DMS53 treated with DMSO at 0.1 percent for 48 hours (cell line): ENCODE measurements around the gene UMPS.

Experiments
- DNase-seq: peaks from one replicate; lab custom pipeline; 2025; ENCODE audit not compliant: unreplicated experiment; lab: John Stamatoyannopoulos, UW

UMPS gene

DNA sequence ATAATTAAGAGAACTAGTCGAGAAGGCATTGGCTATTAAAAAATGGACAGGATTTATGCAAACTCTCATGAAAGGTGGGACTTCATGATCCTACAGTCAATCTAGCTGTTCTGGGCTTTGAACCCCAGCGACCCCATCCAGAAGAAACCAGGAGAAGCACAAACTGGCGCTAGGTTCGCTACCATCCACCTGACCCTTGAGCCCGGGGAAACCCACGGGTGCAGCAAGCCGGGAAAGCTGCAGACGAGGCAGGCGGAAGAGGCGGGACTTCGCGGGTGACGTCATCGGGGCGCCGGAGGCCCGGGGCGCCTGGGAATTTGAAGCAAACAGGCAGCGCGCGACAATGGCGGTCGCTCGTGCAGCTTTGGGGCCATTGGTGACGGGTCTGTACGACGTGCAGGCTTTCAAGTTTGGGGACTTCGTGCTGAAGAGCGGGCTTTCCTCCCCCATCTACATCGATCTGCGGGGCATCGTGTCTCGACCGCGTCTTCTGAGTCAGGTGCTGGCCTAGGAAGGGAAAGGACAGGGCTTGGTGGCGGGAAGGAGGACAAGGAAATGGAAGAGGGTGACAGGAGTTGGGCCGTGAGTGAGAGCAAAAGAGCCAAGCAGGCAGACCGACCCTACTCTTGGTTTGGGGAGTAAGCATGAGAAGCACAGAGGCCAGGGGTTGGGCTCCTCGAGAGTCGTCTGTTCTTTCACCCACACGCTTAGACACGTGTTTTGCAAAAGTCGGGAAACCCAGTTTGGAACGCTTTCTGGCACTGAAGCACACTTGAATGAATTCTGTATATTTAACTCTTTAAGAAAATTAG lies at the start of gene UMPS:
UMPS (plus strand) TSS at position 324 of the 812 bp plus-strand sequence; CDS start at position 344, 20 bp downstream.
- DNase-seq = peak; percentile 58

- DNase-seq = no peak
Measured at GRCh38 chr3:124680521-124680920, 49.7 kb upstream of the UMPS start.

- no peak for DNase-seq
Measured at GRCh38 chr3:124682263-124682662, 48.0 kb upstream of the UMPS start.

- no peak for DNase-seq
Measured at GRCh38 chr3:124684459-124684858, 45.8 kb upstream of the UMPS start.

DNA sequence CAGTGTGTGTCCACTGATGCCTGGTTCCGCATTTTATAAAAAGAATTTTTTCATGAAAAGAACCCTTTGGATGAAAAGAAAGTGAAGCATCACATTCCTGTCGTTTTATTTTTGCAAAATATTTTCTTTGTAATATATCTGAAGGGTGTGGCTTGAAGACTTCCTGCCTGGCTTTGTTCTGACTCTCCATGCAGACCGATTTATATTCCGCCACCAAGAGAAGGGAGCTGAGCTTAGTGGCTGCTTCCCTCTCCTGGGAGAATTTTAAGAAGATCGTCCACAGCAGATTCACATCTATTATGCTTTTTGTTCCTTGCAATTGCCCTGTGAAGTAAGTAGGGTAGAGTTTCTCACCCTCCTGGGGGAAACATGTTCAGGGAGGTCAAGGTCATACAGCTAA lies 45.2 kb upstream of the UMPS start:
- no peak for DNase-seq

DNA sequence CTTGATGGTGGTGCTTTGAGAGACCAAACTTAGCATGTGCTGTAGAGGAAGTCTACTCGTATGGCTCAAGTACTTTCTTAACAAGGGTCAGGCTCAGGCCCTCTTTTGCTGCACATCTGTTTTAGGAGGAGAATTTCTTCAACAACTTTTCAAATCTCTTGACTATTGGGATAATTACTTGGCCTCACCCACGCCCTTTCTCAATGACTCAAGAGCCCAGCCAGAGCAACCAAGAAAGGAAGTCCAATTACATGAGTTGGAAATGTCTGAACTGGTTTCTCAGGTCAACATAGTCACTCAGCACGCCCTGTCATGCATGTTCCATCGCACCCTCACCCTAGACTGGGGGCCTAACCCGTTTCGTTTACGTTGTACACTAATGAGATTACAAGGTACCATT lies 44.8 kb upstream of the UMPS start:
- no peak for DNase-seq

DNA sequence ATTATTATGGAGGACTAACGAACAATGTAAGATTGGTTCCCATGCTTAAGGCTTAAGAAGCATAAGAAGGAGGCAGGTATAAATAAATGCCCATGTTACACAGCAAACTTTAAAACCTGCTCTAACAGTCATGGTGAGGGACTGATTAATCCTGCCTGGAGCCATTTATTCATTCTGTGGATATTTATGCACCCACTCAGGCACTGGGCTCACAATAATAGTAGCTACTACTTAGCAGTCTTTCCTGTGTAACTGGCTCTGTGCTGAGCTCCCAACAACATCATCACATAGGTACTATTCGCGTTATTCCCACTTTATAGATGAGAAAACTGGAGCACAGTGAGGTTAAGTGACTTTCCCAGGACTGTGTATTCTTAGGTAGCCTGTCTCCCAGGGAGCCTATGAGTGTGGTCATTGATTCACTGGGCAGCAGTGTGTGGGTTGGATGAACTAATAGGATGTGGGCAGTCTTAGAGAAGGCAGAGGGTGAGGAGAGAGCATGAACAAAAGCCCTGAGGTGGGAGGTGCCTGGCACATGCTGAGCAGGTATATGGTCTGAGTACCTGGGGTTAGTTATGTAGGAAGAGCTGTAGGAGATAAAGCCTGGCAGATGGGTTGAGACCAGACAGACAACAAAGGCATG lies 44.1 kb upstream of the UMPS start:
- no peak for DNase-seq

GRCh38 chr3:124688581-124689454 lies 41.4 kb upstream of the UMPS start:
- DNase-seq = peak; percentile 62

- no peak for DNase-seq
Measured at GRCh38 chr3:124691599-124691998, 38.7 kb upstream of the UMPS start.

GRCh38 chr3:124694486-124694885 lies 35.8 kb upstream of the UMPS start:
- no peak for DNase-seq

GRCh38 chr3:124695369-124695768 lies 34.9 kb upstream of the UMPS start:
- DNase-seq = no peak

- DNase-seq = no peak
Measured at GRCh38 chr3:124696006-124696405, 34.2 kb upstream of the UMPS start.

DNA sequence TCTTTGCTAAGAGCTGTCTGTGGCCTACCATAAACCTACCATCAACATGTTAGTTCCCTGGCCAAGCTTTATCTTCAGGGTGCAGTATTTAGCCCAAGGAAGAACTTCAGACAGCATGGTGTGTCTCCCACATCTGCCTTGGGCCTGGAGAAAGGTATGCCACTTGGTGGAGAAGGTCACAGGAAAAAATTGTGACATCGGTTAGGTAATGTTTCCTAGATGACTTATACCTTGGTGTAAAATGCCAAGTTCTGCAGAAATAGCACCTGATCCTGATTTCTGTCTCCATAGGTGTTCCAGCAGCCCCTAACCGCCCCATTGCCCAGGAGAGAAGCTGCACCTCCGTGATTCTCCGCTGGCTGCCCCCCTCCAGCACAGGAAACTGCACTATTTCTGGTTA lies 33.0 kb upstream of the UMPS start:
- no peak for DNase-seq

- DNase-seq = no peak
Measured at GRCh38 chr3:124698030-124698770, 32.1 kb upstream of the UMPS start.

DNA sequence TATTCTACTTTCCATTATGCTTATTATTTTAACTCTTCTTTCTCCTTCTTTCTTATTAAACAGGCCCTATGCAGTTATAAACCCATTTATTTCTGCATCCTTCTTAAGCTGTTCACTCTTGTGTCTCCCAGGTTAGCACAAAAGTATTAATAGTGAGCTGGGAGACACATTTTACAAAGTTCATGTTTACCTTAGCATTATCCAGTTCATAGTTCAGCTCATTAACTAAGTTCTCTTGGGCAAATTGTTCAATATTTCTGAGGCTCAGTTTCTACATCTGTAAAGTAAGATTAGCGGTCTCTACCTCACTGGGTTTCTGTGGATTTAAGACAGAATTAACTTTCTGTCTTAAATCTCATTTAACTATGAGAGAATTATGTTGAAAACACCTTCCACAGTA lies 31.2 kb upstream of the UMPS start:
- DNase-seq = no peak

- DNase-seq = no peak
Measured at GRCh38 chr3:124699686-124700396, 30.4 kb upstream of the UMPS start.

DNA sequence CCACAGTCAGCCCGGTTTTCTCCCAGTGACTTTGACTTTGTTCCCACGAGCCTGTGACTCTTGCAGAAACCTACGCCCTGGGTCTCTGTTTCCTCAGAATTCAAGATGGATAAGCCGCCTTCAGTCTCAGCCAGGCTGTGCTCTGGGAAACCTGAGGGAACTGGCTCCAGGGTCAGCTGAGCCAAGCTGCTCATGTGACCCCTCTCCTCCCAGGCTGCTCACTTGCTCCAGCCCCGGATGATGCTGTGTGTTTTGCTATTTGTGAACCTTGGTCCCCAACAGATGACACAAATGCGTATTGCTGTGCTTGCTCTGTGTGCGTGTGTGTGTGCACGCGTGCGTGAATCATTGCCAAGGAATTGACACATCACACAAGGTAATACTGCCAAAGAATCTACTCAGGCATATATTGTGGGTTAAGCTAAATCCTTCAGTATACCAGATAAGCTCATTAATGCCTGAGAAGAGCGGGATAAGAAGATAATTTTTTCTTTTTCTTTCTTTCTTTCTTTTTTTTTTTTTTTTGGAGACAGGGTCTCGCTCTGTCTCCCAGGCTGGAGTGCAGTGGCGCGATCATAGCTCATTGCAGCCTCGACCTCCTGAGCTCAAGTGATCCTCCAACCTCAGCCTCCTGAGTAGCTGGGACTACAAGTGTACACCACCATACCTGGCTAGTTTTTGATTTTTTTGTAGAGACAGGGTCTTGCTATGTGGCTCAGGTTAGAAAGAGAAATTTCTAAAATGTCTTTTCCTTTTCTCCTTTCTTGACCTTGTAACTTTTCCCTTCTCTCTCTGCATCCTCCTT lies 29.2 kb upstream of the UMPS start:
- DNase-seq = no peak

DNA sequence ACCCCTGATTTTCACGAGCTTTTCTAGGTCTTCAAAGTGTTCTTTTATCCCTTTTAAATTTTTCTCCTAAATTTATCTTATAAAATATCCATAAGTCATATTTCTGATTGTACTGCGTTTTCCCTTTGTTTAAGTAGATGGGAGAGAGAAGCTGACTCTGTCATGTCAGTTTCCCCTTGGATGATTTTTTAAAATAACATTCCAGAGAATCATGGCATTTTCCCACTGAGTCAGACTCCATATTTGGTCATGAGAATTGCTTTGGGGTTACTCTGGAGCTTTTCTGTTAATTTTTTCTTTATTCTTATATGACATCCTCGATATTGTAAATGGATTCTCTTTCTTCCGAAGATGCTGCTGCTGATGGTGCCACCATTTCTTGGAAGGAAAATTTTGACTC lies 28.6 kb upstream of the UMPS start:
- no peak for DNase-seq

- DNase-seq = no peak
Measured at GRCh38 chr3:124702950-124703349, 27.3 kb upstream of the UMPS start.

DNA sequence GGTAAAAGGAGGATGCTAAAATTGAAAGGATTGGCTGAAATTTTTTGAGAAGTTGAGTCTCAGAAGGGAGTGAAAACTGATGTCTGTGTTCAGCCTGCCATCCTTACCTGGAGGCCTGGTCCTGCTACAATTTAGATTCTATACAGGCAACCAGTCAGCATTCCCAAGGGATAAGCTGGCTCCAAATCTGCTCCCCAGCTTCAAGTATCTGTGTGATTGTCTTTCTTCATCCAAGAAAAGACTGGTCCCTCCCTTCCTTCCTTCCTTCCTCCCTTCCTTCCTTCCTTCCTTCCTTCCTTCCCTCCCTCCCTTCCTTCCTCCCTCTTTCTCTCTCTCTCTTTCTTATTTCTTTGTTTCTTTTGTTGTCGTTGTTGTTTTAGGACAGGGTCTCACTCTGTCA lies 24.7 kb upstream of the UMPS start:
- no peak for DNase-seq
